Vagina (tissue), 2 donors: ENCODE measurements around the gene LTC4S. TPM values are rescaled to one million over a fixed set of nuclear protein-coding genes. Genes with fewer than 3 reads are reported as not detected.

Source experiments
- DNase-seq, 2 donors: peaks; one replicate each; pipeline ENCODE4 v3.0.0-alpha.2; 2017; ENCODE audit errors: extremely low spot score in 2 of 2
- H3K27ac ChIP-seq: fragments of 200-600 bp; sonication (generic); one replicate; pipeline ENCODE4 v1.5.1; 2019
- H3K27me3 ChIP-seq: fragments of 200-600 bp; sonication (generic); one replicate; pipeline ENCODE4 v1.5.1; 2019
- H3K36me3 ChIP-seq, 2 donors: fragments of 200-600 bp; sonication (generic); one replicate each; pipeline ENCODE4 v1.5.1; 2017 to 2019
- H3K4me1 ChIP-seq: fragments of 200-600 bp; sonication (generic); one replicate; pipeline ENCODE4 v1.5.1; 2019
- H3K4me3 ChIP-seq, 2 donors: fragments of 200-600 bp; sonication (generic); 1 replicate in 1 of 2; 2 replicates in 1 of 2; pipeline ENCODE4 v1.5.1; 2016 to 2019
- H3K9me3 ChIP-seq: fragments of 200-600 bp; sonication (generic); one replicate; pipeline ENCODE4 v1.5.1; 2019
- POLR2A ChIP-seq, 2 donors: fragments of 450-650 bp; IDR thresholded peaks; one replicate each; pipeline ENCODE4 v1.6.1; 2017; ENCODE audit warnings: antibody characterized with exemption in 2 of 2, mild to moderate bottlenecking in 2 of 2, moderate library complexity in 2 of 2
- POLR2AphosphoS5 ChIP-seq, 2 donors: sonication (generic); formaldehyde crosslinking; IDR thresholded peaks; one replicate each; pipeline ENCODE4 v1.9.0; 2017; ENCODE audit warnings: antibody characterized with exemption in 2 of 2, mild to moderate bottlenecking in 2 of 2, low read depth in 1 of 2; ENCODE audit not compliant: insufficient read depth in 1 of 2
- intact Hi-C: fragments of 100-400 bp; cut with DNase I; formaldehyde crosslinking; loops from one replicate; pipeline ENCODE4 v1.15.1; 2023
- total RNA-seq: library from RNA; depleted of rRNA; stranded (reverse); fragments of >200 nt; gene quantifications from one replicate; pipeline ENCODE4 v1.2.3, GENCODE V29; 2016
- TF ChIP-seq, protein P1 (sequence below), 3 experiments: fragments of 450-650 bp in 2 of 3; fragments of 200-600 bp in 1 of 3; sonication (generic) in 1 of 3; IDR thresholded peaks; one replicate each; pipeline ENCODE4 v1.5.1; 2017 to 2019; ENCODE audit warnings: antibody characterized with exemption in 3 of 3, mild to moderate bottlenecking in 2 of 3, moderate library complexity in 2 of 3

LTC4S gene
- total RNA-seq, 1 donor from 2014 or later = 10.6 TPM

DNA sequence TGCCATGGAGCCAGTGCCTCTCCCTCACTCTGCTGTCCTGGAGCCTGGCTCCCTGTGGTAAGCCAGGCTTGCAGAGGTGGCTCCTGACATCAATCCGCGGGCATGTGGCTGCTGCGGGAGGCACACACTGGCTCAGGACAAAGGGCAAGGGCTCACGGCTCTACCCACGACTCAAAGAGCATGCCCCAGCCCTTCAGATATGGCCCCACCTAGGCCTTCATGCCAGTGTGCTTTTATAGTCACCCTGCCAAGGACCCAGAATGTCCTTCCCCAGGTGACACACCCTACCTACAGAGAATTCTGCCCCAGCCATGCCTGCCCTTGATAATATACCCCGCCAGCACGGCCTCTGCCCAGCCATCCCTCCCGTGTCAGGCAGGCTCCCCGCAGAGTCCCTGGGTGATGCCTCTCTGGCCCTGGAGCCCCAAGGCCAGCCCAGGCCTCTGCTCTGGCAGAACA lies 11.3 kb downstream of the LTC4S start:
- TF ChIP-seq POLR2A (IDR thresholded peaks at IDR 0.05) (no peak), POLR2AphosphoS5 (IDR thresholded peaks at IDR 0.05; ENCODE audit: insufficient read depth in 1 of 2, low read depth in 1 of 2) (peak in 1 of 2 donors; percentile 21)
- Histone ChIP-seq H3K4me1 (peaks cover 56% of the 10 kb centered on the region), H3K27me3 (no peaks in the 10 kb centered on the region), H3K9me3 (no peaks in the 10 kb centered on the region), H3K36me3 (peaks cover 0 to 14% of the 10 kb centered on the region in 2 donors), H3K4me3 (peak overlapping the region; percentile 77 to 97), H3K27ac (peak overlapping the region; percentile 98)
- peak in 1 of 2 donors; percentile 86 for DNase-seq
- intact Hi-C loops = loop anchor here (10.0 kb wide), 2 partner anchors 50 to 100 kb away; partner anchors contain the start of genes MRNIP and TBC1D9B

DNA sequence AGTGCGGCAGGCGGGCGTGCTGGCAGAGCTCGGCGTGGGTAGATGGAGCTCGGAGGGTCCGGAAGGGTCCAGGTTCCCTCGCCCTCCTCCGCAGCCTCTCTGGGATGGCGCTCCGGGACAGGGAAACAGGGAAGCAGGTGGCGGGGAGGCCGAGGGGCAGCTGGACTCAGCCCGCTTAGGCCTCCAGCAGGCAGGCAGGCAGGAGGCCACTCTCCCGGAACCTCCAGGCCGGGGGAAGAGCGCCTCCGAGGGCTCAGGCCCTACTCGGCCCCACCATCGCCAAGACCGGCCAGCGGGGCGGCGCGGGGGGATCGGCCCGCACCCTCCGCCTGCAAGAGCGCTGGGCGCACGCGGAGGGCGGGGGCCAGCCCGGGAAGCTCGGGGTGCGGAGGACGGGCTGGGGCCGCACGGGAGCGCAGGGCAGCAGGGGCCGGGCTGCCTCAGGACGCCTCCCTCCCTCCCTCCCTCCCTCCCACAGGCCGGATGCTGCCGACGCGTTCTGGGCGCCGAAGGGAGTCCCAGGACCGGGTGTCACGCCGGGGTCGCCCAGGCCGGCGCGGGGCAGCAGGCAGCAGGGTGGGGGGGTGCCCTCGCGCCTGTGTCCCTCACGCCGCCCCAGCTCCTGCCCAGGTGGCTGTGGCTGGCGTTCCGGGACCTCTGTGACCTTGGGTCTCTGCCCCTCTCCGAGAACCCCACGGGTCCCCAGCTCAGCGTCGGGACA lies 11.9 kb downstream of the LTC4S start:
- intact Hi-C loops = loop anchor here (2.0 to 10.0 kb wide), 3 partner anchors 15 to 99 kb away; partner anchors contain the start of genes MRNIP, SQSTM1 and TBC1D9B
- Histone ChIP-seq H3K9me3 (no peaks in the 10 kb centered on the region), H3K4me1 (peaks cover 56% of the 10 kb centered on the region), H3K4me3 (peak overlapping the region; percentile 77 to 97), H3K36me3 (peaks cover 0 to 8% of the 10 kb centered on the region in 2 donors), H3K27ac (peak overlapping the region; percentile 98), H3K27me3 (no peaks in the 10 kb centered on the region)
- TF ChIP-seq POLR2A (IDR thresholded peaks at IDR 0.05) (no peak), POLR2AphosphoS5 (IDR thresholded peaks at IDR 0.05; ENCODE audit: insufficient read depth in 1 of 2, low read depth in 1 of 2) (peak in 1 of 2 donors; percentile 25)
- TF ChIP-seq, protein P1, sequence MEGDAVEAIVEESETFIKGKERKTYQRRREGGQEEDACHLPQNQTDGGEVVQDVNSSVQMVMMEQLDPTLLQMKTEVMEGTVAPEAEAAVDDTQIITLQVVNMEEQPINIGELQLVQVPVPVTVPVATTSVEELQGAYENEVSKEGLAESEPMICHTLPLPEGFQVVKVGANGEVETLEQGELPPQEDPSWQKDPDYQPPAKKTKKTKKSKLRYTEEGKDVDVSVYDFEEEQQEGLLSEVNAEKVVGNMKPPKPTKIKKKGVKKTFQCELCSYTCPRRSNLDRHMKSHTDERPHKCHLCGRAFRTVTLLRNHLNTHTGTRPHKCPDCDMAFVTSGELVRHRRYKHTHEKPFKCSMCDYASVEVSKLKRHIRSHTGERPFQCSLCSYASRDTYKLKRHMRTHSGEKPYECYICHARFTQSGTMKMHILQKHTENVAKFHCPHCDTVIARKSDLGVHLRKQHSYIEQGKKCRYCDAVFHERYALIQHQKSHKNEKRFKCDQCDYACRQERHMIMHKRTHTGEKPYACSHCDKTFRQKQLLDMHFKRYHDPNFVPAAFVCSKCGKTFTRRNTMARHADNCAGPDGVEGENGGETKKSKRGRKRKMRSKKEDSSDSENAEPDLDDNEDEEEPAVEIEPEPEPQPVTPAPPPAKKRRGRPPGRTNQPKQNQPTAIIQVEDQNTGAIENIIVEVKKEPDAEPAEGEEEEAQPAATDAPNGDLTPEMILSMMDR (IDR thresholded peaks at IDR 0.05) = no peak
- peak in 1 of 2 donors; percentile 95 for DNase-seq

DNA sequence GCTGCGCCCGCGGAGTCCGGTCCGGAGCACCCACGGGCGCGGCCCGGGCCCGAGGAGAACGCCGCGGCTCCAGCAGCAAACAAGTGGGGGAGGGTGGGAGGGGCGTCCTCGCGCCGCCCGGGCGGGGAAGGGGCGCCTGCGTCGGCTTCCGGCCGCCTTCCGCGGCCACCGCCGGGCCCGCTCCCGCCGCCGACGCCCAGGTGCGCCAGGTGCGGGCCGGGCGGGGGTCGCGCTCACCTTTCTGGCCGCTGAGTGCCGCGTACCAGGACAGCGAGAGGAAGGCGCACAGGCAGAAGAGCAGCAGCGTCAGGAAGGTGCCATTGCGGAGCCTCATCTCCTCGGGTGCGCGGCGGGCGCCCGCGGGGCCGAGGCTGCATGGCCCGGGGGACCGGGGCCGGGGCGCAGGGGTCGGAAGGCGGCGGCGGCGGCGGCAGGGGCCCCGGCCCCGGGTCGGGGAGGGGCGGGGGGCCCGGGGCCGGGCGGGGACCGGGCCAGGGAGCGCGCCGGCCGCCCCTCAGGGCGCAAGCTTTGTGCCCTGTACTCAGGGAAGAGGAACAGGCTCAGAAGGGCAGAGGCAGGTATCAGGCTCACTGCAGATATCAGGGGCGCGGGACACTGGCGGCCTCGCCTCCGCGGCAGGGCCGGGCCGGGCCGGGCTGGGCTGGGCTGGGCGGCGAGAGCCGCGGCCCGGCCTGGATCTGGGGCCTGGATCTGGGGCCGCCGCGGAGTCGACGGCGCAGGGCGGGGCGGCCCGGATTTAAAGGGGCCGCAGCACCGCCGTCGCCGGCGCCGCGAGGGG lies 12.7 kb downstream of the LTC4S start, which contains the start of gene MGAT4B:
TSS of gene MGAT4B (minus strand) at position 617 of the 799 bp plus-strand sequence. CDS start at position 334, 283 bp downstream.
- peaks cover 0 to under 1% of the 10 kb centered on the region in 2 donors for H3K36me3 ChIP-seq
- peak in 1 of 2 donors; percentile 86 for DNase-seq
- no peaks in the 10 kb centered on the region for H3K9me3 ChIP-seq
- H3K27ac ChIP-seq = peak within 1 kb of the TSS; percentile 98
- H3K4me1 ChIP-seq = peaks cover 54% of the 10 kb centered on the region
- H3K4me3 ChIP-seq = peak within 1 kb of the TSS; percentile 77 to 97
- H3K27me3 ChIP-seq = no peaks in the 10 kb centered on the region
- TF ChIP-seq, protein P1 (IDR thresholded peaks at IDR 0.05) = no peak
- TF ChIP-seq POLR2A (IDR thresholded peaks at IDR 0.05) = peak in 1 of 2 donors; percentile 79
- intact Hi-C loops = loop anchor here (2.0 to 10.0 kb wide), 3 partner anchors 14 to 98 kb away; partner anchors contain the start of genes MRNIP, SQSTM1 and TBC1D9B

DNA sequence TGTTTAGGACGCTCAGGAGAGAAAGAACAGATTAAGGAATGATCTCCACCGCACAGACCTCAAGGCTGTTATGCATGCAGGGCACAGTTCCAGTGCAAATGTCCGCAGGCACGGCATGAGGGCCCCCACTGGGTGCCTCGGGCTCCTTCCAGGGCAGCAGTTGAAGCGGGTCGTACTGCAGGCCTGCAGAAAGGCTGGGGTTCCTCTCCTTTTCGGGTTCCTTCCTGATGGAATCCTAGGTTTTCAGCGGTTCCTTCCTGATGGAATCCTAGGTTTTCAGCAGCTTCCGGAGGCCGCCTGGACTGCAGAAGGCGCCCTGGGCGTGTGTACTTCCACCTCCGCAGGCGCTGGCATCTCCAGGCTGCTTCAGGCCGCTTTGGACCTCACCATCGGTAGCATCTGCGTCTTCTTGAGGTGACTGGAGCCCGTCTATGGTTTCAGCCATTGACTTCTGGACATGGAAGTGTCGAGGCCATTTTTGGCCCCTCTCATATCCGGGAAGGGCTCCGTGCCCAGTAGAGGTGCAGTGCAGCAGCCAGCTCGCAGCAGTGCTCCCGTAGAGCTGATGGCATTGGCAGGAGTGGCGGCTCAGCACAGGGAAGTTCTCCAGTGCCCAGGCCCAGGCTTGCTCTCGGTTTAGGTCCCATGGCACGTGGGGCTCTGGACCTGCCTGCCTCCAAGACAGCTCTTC lies 18.5 kb downstream of the LTC4S start:
- TF ChIP-seq POLR2A (IDR thresholded peaks at IDR 0.05) (no peak), POLR2AphosphoS5 (IDR thresholded peaks at IDR 0.05; ENCODE audit: insufficient read depth in 1 of 2, low read depth in 1 of 2) (no peak)
- intact Hi-C loops = no loop called here
- no peak for DNase-seq
- Histone ChIP-seq H3K9me3 (no peaks in the 10 kb centered on the region), H3K4me1 (peaks cover 22% of the 10 kb centered on the region), H3K36me3 (no peaks in the 10 kb centered on the region), H3K27me3 (no peaks in the 10 kb centered on the region), H3K4me3 (no peak overlapping the region), H3K27ac (no peak overlapping the region)

DNA sequence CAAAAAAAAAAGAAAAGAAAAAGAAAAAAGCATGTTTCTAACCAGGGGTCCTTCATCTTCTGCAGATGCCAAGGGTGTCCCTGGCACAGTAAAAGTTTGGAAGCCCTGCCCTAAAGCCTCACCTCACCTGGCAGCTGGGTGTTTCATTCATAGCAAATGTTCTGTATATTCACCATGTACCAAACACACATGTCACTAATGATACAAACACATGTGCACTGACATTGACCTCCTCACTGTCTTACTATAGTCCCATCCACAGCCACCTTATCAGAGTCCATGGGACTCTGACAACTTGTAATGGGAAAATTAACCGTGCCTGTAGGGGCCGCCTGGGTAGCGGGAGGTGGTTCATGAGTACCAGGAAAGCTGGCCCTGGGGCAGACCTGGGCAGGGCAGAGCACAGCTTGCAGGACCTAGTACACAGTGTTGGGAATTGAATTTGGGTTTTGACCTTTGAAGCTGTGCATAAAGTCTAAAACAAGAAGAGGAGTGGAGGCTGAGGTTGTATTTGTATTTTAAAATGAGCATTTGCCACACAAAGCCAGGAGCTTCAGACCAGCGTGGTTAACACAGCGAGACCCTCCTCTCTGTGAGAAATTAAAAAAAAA lies 19.3 kb downstream of the LTC4S start:
- intact Hi-C loops = no loop called here
- H3K4me1 ChIP-seq = peaks cover 22% of the 10 kb centered on the region
- no peak overlapping the region for H3K4me3 ChIP-seq
- H3K36me3 ChIP-seq = no peaks in the 10 kb centered on the region
- no peaks in the 10 kb centered on the region for H3K27me3 ChIP-seq
- DNase-seq = no peak
- no peaks in the 10 kb centered on the region for H3K9me3 ChIP-seq
- H3K27ac ChIP-seq = no peak overlapping the region
- TF ChIP-seq, protein P1 (IDR thresholded peaks at IDR 0.05) = no peak
- no peak for TF ChIP-seq POLR2A (IDR thresholded peaks at IDR 0.05)
- no peak for TF ChIP-seq POLR2AphosphoS5 (IDR thresholded peaks at IDR 0.05; ENCODE audit: insufficient read depth in 1 of 2, low read depth in 1 of 2)
